BLaER1 treated with 17β-estradiol and CSF1 and Interleukin-3, amounts not matched to agents 10 nM and 100 nM (cell line): ENCODE measurements around the gene FECH.
"Not testable (repeated sequence)": the region's sequence is repeated elsewhere in the genome, so short reads cannot be mapped to it uniquely, and the experiment has no call there.

Experiments
- H3K27ac ChIP-seq, 11 experiments: shearing (Covaris generic); formaldehyde crosslinking; 2 replicates each; pipeline ENCODE4 v1.8.1; 2022
- H3K27me3 ChIP-seq, 11 experiments: shearing (Covaris generic); formaldehyde crosslinking; 2 replicates each; pipeline ENCODE4 v1.8.1; 2022
- H3K36me3 ChIP-seq, 11 experiments: shearing (Covaris generic); formaldehyde crosslinking; 2 replicates each; pipeline ENCODE4 v1.8.1; 2022
- H3K4me1 ChIP-seq, 10 experiments: shearing (Covaris generic); formaldehyde crosslinking; 2 replicates each; pipeline ENCODE4 v1.8.1; 2022
- H3K4me2 ChIP-seq, 11 experiments: shearing (Covaris generic); formaldehyde crosslinking; 2 replicates each; pipeline ENCODE4 v1.8.1; 2022
- H3K4me3 ChIP-seq, 10 experiments: shearing (Covaris generic); formaldehyde crosslinking; 2 replicates each; pipeline ENCODE4 v1.8.1; 2022
- H3K9ac ChIP-seq, 11 experiments: shearing (Covaris generic); formaldehyde crosslinking; 2 replicates each; pipeline ENCODE4 v1.8.1; 2022
- H3K9me3 ChIP-seq, 11 experiments: shearing (Covaris generic); formaldehyde crosslinking; replicated peaks in 1 of 11; 2 replicates each; pipeline ENCODE4 v1.8.1; 2022
- H4K20me1 ChIP-seq, 11 experiments: shearing (Covaris generic); formaldehyde crosslinking; 2 replicates each; pipeline ENCODE4 v1.8.1; 2022
- Cebpa-rat ChIP-seq, 11 experiments: shearing (Covaris generic); IDR thresholded peaks; 2 replicates each; pipeline ENCODE4 v1.8.1; 2022

FECH gene

DNA sequence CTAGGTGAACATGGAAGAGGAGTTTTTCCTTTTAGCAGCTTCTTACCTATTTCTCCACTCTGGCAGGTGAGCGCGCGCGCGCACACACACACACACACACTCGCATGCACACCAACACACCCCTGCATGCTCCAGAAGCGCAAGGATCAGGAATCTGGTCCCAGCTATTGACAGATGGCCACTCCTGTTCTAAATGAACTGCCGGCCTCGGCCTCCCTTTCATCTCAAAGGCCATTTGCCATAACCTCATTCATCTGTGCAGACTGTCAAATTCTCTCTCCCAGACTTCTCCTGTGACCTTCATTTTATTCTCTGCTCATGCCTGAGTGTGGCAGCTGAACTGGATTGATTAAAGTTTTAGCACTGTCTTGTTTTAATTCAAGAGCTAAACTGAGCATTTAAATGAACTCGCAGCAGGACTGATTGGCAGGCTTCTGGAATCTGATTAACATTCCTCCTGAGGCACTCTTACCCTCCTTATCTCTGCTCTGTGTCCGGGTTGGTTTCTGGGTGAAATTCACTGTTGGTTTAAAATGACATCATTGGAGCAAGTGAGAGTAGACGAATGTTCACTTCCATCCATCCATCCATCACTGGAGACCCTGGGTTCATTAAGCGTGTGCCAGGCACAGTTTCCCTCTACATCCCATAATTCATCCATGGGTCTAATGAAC, 58.8 kb downstream of the FECH start:
- H3K36me3 ChIP-seq: no peaks in the 10 kb centered on the region

DNA sequence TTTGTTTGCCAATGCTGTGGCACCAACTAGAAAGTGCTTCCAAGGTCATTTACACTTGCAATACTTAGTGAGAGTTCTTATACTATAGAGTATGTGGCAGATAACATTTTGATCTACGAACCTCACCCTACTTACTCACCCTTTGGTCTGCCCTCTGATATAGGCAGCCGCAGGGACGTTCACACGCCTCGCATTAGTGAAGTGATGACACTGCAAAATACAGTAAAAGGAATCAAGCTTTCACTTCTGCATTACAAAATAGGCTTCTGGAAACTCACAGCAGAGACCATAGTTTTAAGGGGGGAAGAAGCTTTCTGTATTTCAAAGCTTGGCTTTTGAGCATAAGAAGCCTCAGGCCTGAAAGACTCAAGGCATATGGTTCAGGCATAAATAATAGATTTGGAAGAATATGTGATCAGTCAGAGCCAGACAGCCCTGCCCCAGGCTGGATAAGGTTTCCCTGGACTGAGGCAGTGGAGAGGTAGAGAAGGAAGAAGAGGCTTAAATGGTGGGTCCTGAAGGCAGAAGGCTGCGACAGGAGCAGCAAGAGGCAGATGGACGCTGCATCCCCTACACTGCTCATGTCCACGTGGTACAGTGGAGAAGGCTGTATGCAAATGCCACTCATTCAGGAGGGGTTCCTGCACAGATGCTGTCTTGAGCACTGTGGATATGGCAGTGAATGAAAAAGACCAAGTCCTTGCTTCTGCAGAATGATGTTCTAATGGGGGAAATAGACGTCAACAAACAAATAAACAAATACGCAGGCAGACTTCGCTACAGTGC, 63.1 kb downstream of the FECH start:
- Histone ChIP-seq H3K36me3 (no peaks in the 10 kb centered on the region), H4K20me1 (no peaks in the 10 kb centered on the region), H3K4me3 (no peak overlapping the region), H3K4me1 (peaks cover 0 to 33% (median 4%) of the 10 kb centered on the region in 10 experiments; a peak in 8 of 20 replicates), H3K4me2 (peak overlapping the region in 5 of 11 experiments; percentile 22 to 82 (median 77); a peak in 9 of 22 replicates), H3K27ac (peak overlapping the region in 1 of 11 experiments; percentile 37; a peak in 3 of 22 replicates), H3K9me3 (peaks cover 0 to 16% (median 8%) of the 10 kb centered on the region in 11 experiments; a peak in 14 of 22 replicates), H3K27me3 (no peaks in the 10 kb centered on the region), H3K9ac (no peak overlapping the region)
- TF ChIP-seq Cebpa-rat (IDR thresholded peaks at IDR 0.05): no peak

More for the DNA sequence above, 58.8 kb downstream of the FECH start:
- no peak overlapping the region for H3K27ac ChIP-seq
- no peak overlapping the region for H3K9ac ChIP-seq
- H3K9me3 ChIP-seq: peaks cover 0 to 16% (median 8%) of the 10 kb centered on the region in 11 experiments; a peak in 14 of 22 replicates
- no peak for TF ChIP-seq Cebpa-rat (IDR thresholded peaks at IDR 0.05)
- H4K20me1 ChIP-seq: no peaks in the 10 kb centered on the region
- peaks cover 0 to 26% (median 4%) of the 10 kb centered on the region in 10 experiments; a peak in 8 of 20 replicates for H3K4me1 ChIP-seq
- H3K4me3 ChIP-seq: no peak overlapping the region
- H3K27me3 ChIP-seq: no peaks in the 10 kb centered on the region
- no peak overlapping the region for H3K4me2 ChIP-seq

DNA sequence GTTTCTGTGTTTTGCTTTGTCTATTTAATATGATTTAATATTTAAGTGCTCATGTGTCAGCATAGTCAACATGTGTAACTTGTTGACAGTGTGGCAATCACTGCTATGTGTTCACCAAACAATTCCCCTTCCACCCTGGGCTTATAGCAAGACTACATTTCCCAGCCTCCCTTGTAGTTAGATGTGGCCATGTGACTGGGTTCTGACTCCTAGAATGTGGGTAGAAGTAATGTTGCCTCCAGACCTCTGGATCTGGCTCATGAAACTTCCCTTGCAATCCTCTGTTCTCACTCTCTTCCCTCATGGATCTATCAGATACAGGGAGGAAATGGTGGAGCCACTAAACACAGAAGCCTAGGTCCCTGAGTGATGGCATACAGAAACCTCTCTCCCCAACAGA, 64.2 kb downstream of the FECH start:
- not testable (repeated sequence) for H3K27me3 ChIP-seq, H3K9ac ChIP-seq, H3K4me3 ChIP-seq, H4K20me1 ChIP-seq, H3K27ac ChIP-seq, H3K36me3 ChIP-seq
- H3K9me3 ChIP-seq: peaks cover 0 to 16% (median 8%) of the 10 kb centered on the region in 11 experiments; a peak in 14 of 22 replicates
- H3K4me2 ChIP-seq: peak overlapping the region in 3 of 11 experiments; percentile 63 to 82 (median 79); a peak in 5 of 22 replicates
- H3K4me1 ChIP-seq: peaks cover 0 to 33% (median 4%) of the 10 kb centered on the region in 10 experiments; a peak in 8 of 20 replicates

DNA sequence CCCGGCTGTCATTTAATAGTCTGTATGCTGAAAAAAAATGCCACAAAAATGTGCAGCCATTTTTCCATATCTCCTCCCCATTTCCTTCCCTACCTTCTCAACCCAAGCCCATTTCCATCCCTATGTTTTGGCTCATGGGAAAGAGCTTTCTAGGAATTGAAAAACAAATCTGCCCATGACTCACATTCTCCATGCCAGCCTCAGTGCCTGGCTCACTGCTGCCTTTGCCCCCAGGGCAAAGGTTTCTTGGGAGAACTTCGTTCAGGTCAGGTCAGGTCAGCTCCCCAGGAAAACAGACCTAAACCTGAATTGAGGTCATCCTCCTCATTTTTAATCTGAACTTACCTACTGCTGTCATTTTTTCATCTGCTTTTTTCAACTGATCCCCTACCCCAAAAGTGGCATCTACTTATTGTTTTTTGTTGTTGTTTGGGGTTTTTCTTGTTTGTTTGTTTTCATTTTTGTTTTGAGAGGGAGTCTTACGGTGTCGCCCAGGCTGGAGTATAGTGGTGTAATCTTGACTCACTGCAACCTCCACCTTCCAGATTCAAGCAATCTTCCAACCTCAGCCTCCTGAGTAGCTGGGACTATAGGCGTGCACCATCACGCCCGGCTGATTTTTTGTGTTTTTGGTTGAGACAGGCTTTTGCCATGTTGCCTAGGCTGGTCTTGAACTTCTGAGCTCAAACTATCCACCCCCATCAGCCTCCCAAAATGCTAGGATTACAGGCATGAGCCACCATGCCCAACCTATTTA, 66.7 kb downstream of the FECH start:
- no peak overlapping the region for H3K27ac ChIP-seq
- H4K20me1 ChIP-seq: no peaks in the 10 kb centered on the region
- H3K27me3 ChIP-seq: no peaks in the 10 kb centered on the region
- no peak for TF ChIP-seq Cebpa-rat (IDR thresholded peaks at IDR 0.05)
- no peaks in the 10 kb centered on the region for H3K36me3 ChIP-seq
- no peak overlapping the region for H3K4me2 ChIP-seq
- H3K4me1 ChIP-seq: peaks cover 0 to 27% (median 4%) of the 10 kb centered on the region in 10 experiments; a peak in 8 of 20 replicates
- no peak overlapping the region for H3K9ac ChIP-seq
- H3K9me3 ChIP-seq: peaks cover 0 to 10% (median 3%) of the 10 kb centered on the region in 11 experiments; a peak in 14 of 22 replicates
- no peak overlapping the region for H3K4me3 ChIP-seq

DNA sequence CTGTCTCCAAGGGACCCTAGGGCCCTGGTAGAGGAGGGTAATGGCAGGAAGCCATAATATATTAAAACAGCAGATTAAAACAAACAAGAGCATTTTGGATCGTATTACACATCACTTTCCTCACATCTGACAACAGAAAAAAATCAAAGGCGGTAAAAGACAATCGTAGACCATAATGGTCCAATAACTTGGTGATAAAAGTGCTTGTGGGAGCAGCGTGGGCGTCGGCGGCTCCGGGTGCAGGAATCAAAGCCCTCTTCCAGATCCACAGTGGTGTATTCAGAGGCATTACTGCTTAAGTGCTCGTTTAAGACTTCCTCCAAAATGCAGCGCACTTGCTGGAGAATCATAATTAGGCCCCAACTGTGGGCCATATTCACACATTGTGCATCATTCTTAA, 68.0 kb downstream of the FECH start:
- H3K27me3 ChIP-seq: no peaks in the 10 kb centered on the region
- H3K4me3 ChIP-seq: no peak overlapping the region

DNA sequence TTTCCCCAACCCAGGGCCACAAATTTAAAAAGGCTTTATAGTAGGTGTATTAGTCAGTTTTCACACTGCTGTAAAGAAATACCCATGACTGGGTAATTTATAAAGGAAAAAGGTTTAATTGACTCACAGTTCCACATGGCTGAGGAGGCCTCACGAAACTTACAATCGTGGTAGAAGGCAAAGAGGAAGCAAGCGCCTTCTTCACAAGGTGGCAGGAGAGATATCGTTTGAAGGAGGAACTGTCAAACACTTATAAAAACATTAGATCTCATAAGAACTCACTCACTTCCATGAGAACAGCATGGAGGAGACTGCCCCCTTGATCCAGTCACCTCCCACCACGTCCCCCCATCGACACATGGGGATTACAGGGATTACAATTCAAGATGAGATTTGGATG, 70.4 kb downstream of the FECH start:
- Histone ChIP-seq H3K4me1 (no peaks in the 10 kb centered on the region), H3K4me3 (no peak overlapping the region), H3K4me2 (no peak overlapping the region), H3K36me3 (no peaks in the 10 kb centered on the region), H3K27me3 (no peaks in the 10 kb centered on the region), H3K9me3 (peaks cover 0 to 16% (median 0%) of the 10 kb centered on the region in 11 experiments; a peak in 4 of 22 replicates), H3K27ac (no peak overlapping the region), H4K20me1 (no peaks in the 10 kb centered on the region), H3K9ac (no peak overlapping the region)
- TF ChIP-seq Cebpa-rat (IDR thresholded peaks at IDR 0.05): no peak

More for the DNA sequence above, 68.0 kb downstream of the FECH start:
- Histone ChIP-seq H3K4me2 (no peak overlapping the region), H3K9me3 (peaks cover 0 to 16% (median 0%) of the 10 kb centered on the region in 11 experiments; a peak in 4 of 22 replicates), H3K36me3 (no peaks in the 10 kb centered on the region), H4K20me1 (no peaks in the 10 kb centered on the region), H3K9ac (no peak overlapping the region), H3K27ac (no peak overlapping the region), H3K4me1 (peaks cover 0 to 14% (median 3%) of the 10 kb centered on the region in 10 experiments; a peak in 8 of 20 replicates)
- TF ChIP-seq Cebpa-rat (IDR thresholded peaks at IDR 0.05): no peak

DNA sequence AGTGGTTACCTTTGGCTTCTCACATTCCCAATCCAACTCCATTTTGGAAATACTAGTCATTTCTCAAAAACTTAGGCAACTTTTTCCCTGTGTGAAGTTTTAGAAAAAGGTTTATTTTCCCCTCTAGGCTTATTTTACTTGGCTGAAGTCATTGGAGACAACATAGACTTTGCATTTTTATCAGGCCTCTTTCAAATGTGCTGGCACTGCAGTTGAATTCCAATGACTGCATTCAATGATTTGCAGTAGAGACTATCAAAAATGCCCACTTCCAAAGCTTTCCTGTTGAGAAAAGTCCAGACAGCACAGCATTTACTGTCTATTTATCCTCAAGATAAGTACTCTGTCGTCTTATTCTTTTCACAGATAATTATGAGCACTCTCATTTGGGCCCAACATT, 81.3 kb downstream of the FECH start:
- Histone ChIP-seq H3K4me3 (no peak overlapping the region), H3K9me3 (no peaks in the 10 kb centered on the region), H3K36me3 (no peaks in the 10 kb centered on the region), H3K4me1 (no peaks in the 10 kb centered on the region), H4K20me1 (no peaks in the 10 kb centered on the region), H3K9ac (no peak overlapping the region), H3K4me2 (no peak overlapping the region), H3K27me3 (no peaks in the 10 kb centered on the region), H3K27ac (no peak overlapping the region)
- no peak for TF ChIP-seq Cebpa-rat (IDR thresholded peaks at IDR 0.05)

DNA sequence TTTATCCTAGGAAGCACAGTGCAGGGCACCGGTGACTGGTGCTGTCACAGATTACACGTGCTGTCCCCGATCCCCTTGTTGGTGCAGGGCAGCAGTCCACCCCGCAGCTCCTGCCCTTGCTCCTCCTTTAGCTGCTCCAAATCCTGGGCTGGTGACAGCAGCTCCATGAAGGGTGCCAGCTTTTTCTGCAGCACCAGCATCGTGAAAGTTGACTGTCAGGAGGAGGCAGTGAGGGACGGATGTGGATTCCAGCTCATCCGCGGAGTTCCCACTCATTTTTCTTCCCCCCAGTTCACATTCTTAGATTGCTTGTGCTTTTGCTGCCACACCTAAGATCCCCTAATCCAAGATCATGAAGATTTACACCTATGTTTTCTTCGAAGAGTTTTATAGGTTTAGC, 83.9 kb downstream of the FECH start:
- H3K9me3 ChIP-seq: no peaks in the 10 kb centered on the region
- H4K20me1 ChIP-seq: no peaks in the 10 kb centered on the region
- no peak overlapping the region for H3K27ac ChIP-seq
- H3K4me2 ChIP-seq: no peak overlapping the region
- no peaks in the 10 kb centered on the region for H3K27me3 ChIP-seq
- no peak overlapping the region for H3K9ac ChIP-seq
- H3K36me3 ChIP-seq: no peaks in the 10 kb centered on the region
- TF ChIP-seq Cebpa-rat (IDR thresholded peaks at IDR 0.05): no peak
- no peaks in the 10 kb centered on the region for H3K4me1 ChIP-seq
- no peak overlapping the region for H3K4me3 ChIP-seq
